Tibial nerve (tissue), 4 donors: ENCODE measurements around the gene UGGT2.

Experiments
- EP300 ChIP-seq, 2 donors: sonication (generic); formaldehyde crosslinking; IDR thresholded peaks; one replicate each; pipeline ENCODE4 v1.6.1; 2017; ENCODE audit warnings: antibody characterized with exemption in 2 of 2, mild to moderate bottlenecking in 1 of 2
- POLR2A ChIP-seq, 2 donors: fragments of 450-650 bp; IDR thresholded peaks; one replicate each; pipeline ENCODE4 v1.6.1; 2017; ENCODE audit warnings: antibody characterized with exemption in 2 of 2, mild to moderate bottlenecking in 2 of 2, moderate library complexity in 2 of 2
- TF ChIP-seq, protein P1 (sequence below), 5 experiments: fragments of 200-600 bp in 3 of 5; fragments of 450-650 bp in 2 of 5; sonication (generic) in 3 of 5; IDR thresholded peaks; one replicate each; pipeline ENCODE4 v1.5.1; 2016 to 2019; ENCODE audit warnings: antibody characterized with exemption in 5 of 5, mild to moderate bottlenecking in 3 of 5, moderate library complexity in 2 of 5

- TF ChIP-seq, protein P1, sequence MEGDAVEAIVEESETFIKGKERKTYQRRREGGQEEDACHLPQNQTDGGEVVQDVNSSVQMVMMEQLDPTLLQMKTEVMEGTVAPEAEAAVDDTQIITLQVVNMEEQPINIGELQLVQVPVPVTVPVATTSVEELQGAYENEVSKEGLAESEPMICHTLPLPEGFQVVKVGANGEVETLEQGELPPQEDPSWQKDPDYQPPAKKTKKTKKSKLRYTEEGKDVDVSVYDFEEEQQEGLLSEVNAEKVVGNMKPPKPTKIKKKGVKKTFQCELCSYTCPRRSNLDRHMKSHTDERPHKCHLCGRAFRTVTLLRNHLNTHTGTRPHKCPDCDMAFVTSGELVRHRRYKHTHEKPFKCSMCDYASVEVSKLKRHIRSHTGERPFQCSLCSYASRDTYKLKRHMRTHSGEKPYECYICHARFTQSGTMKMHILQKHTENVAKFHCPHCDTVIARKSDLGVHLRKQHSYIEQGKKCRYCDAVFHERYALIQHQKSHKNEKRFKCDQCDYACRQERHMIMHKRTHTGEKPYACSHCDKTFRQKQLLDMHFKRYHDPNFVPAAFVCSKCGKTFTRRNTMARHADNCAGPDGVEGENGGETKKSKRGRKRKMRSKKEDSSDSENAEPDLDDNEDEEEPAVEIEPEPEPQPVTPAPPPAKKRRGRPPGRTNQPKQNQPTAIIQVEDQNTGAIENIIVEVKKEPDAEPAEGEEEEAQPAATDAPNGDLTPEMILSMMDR (IDR thresholded peaks at IDR 0.05): no peak
- no peak for TF ChIP-seq POLR2A (IDR thresholded peaks at IDR 0.05)
- TF ChIP-seq EP300 (IDR thresholded peaks at IDR 0.05): no peak
Observed at GRCh38 chr13:95937714-95938320, 115.4 kb downstream of the UGGT2 start.
